ENCODE results near the gene GLA. TPM values are rescaled to one million over a fixed set of nuclear protein-coding genes. Genes with fewer than 3 reads are reported as not detected.

Gene GLA
- total and polyA plus RNA-seq, 2 of the 4 experiments (the other 2 are of a cell fraction) = 27.9 to 38.7 TPM

DNA sequence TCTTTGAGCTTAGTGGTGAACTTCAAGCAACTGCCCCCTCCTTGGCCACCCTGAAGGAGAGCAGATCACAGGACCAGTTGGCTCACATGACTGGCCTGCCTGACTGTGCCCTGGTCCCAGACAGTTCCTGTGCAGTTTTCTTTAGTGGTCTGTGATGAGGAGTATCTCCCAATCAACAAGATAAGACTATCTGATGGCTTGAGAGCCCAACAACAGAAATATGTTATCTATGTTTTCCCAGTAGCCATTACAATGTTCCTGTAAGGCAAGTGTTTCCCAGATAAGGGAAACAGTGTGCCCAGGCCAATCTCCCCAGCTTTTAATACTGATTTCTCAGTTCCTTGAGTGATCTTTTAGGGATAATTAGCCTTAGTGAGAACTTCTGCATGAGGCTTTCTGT is 45.0 kb downstream of the GLA start:
- H3K9me3 ChIP-seq (ENCODE audit: control insufficient read depth, insufficient read depth, low read length) = no peaks in the 10 kb centered on the region
- H3K4me3 ChIP-seq (ENCODE audit: insufficient read depth, low read depth, low read length) = no peak overlapping the region
- H3K27ac ChIP-seq (ENCODE audit: insufficient read depth, low read length) = no peak overlapping the region
- H3K18ac ChIP-seq (ENCODE audit: low read depth, low read length) = no peak overlapping the region
- dilution Hi-C loops (cut with HindIII; ENCODE audit: low sequenced_read_pairs, unreplicated experiment) = no loop called here
- no peak overlapping the region for H2AFZ ChIP-seq (replicated peaks; ENCODE audit: low read length, poor library complexity)
- peaks cover 5% of the 10 kb centered on the region; the same call in 1 of the 2 replicates for H3K27me3 ChIP-seq (ENCODE audit: control insufficient read depth, insufficient read depth, low read length)
- no peak overlapping the region for H4K91ac ChIP-seq (ENCODE audit: insufficient read depth, low read depth, low read length)
- H4K8ac ChIP-seq (ENCODE audit: low read depth in 2 of 2, low read length in 2 of 2) = no peak overlapping the region
- TF ChIP-seq RAD21 (IDR thresholded peaks at IDR 0.05; ENCODE audit: low read length) (no peak), RFX5 (IDR thresholded peaks at IDR 0.05; ENCODE audit: low read depth, low read length) (no peak), BHLHE40 (IDR thresholded peaks at IDR 0.05; ENCODE audit: low read depth, low read length) (no peak), MAZ (IDR thresholded peaks at IDR 0.05; ENCODE audit: borderline replicate concordance, low read depth, low read length) (no peak), FOS (IDR thresholded peaks at IDR 0.05; ENCODE audit: low read depth, low read length) (no peak)
- H4K20me1 ChIP-seq (ENCODE audit: insufficient read depth, low read length) = no peaks in the 10 kb centered on the region
- H3K4me2 ChIP-seq (ENCODE audit: low read depth, low read length) = no peak overlapping the region
- H3K23ac ChIP-seq (ENCODE audit: low read depth, low read length) = no peak overlapping the region
- H3K4ac ChIP-seq (ENCODE audit: low read depth, low read length) = no peak overlapping the region
- ChIA-PET POLR2A (ENCODE audit: unreplicated experiment) (no interaction called here), CTCF (no interaction called here)
- H3K56ac ChIP-seq (ENCODE audit: extremely low read depth, insufficient read depth, low read length) = no peak overlapping the region
- intact Hi-C loops (cut with micrococcal nuclease) = no loop called here
- peaks cover 5% of the 10 kb centered on the region; the same call in 1 of the 2 replicates for H3K9me1 ChIP-seq (ENCODE audit: insufficient read depth, low read length)
- no peaks in the 10 kb centered on the region for H3K79me1 ChIP-seq (ENCODE audit: low read depth in 1 of 2, low read length in 2 of 2)
- DNase-seq (no peak), ATAC-seq (ENCODE audit: low read depth) (no peak)
- no peak overlapping the region for H3K9ac ChIP-seq (ENCODE audit: low read depth, low read length)
- no TSS peak for BruUV-seq (replicated peaks)
- H2BK120ac ChIP-seq (ENCODE audit: low read depth, low read length) = no peak overlapping the region
- H3K14ac ChIP-seq (replicated peaks; ENCODE audit: low read depth, low read length) = no peak overlapping the region
- H2AK5ac ChIP-seq (ENCODE audit: low read depth, low read length) = no peak overlapping the region
- H2BK5ac ChIP-seq (ENCODE audit: low read depth, low read length, poor library complexity, severe bottlenecking) = no peak overlapping the region
- H2BK15ac ChIP-seq (ENCODE audit: low read depth, low read length) = no peak overlapping the region
- H2BK20ac ChIP-seq (ENCODE audit: low read depth, low read length) = no peak overlapping the region
- H2AK9ac ChIP-seq (replicated peaks; ENCODE audit: low read depth, low read length, poor library complexity) = no peak overlapping the region
- in situ Hi-C loops (cut with MboI; ENCODE audit: low sequenced_read_pairs) = no loop called here
- no peaks in the 10 kb centered on the region for H3K36me3 ChIP-seq (ENCODE audit: control insufficient read depth, insufficient read depth, low read length)
- no peak overlapping the region for H4K5ac ChIP-seq (ENCODE audit: low read depth, low read length)
- H3K4me1 ChIP-seq (ENCODE audit: control insufficient read depth, insufficient read depth, low read length) = no peaks in the 10 kb centered on the region
